DOHH2 (cell line): ENCODE data around the gene PCDHB7.

Source experiments
- EZH2phosphoT487 ChIP-seq: fragments of 200-600 bp; sonication (generic); IDR thresholded peaks from 2 replicates; pipeline ENCODE4 v1.6.1; 2017; ENCODE audit warnings: borderline replicate concordance, mild to moderate bottlenecking, antibody characterized with exemption, low read length, moderate library complexity, mixed read lengths
- TF ChIP-seq, protein P1 (sequence below): fragments of 200-600 bp; sonication (generic); IDR thresholded peaks from one replicate; pipeline ENCODE4 v1.5.1; 2014; ENCODE audit warnings: antibody characterized with exemption, mild to moderate bottlenecking, low read depth, low read length; ENCODE audit not compliant: poor library complexity, severe bottlenecking

DNA sequence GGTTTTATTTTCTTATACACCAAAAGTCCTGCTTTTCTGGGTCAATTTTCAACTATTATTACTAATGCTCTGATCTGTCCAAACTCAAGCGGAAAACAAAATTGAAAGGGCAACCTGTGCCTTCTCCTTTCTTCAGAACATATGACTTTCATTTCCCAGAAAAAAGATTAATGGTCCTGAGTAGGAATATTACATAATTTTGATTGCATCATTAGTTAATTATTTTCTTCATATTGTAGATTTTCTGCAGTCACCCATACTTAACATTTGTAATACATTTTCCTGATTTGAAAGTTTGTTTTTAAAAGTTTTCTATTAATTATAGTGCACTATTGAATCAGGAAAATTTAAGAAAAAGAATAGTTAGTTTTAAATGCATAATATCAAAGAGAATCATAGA, 3.5 kb downstream of the PCDHB7 start:
- TF ChIP-seq, protein P1, sequence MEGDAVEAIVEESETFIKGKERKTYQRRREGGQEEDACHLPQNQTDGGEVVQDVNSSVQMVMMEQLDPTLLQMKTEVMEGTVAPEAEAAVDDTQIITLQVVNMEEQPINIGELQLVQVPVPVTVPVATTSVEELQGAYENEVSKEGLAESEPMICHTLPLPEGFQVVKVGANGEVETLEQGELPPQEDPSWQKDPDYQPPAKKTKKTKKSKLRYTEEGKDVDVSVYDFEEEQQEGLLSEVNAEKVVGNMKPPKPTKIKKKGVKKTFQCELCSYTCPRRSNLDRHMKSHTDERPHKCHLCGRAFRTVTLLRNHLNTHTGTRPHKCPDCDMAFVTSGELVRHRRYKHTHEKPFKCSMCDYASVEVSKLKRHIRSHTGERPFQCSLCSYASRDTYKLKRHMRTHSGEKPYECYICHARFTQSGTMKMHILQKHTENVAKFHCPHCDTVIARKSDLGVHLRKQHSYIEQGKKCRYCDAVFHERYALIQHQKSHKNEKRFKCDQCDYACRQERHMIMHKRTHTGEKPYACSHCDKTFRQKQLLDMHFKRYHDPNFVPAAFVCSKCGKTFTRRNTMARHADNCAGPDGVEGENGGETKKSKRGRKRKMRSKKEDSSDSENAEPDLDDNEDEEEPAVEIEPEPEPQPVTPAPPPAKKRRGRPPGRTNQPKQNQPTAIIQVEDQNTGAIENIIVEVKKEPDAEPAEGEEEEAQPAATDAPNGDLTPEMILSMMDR, result no peak
- TF ChIP-seq EZH2phosphoT487, result no peak
